Keratinocyte (primary cell): Measurements from ENCODE around the gene NTN1. TPM values are rescaled to one million over a fixed set of nuclear protein-coding genes. Genes with fewer than 3 reads are reported as not detected.
A peak's percentile ranks its signal among the peaks of the same experiment; 100 is the strongest.

ENCODE experiments used
- DNase-seq: peaks from one replicate; pipeline ENCODE4 v3.0.0-alpha.2; 2011; ENCODE audit warnings: low read depth, missing footprints, low spot score
- FAIRE-seq: peaks from 2 replicates; lab custom pipeline; 2011; peaks lifted over from hg19 to GRCh38; lab: Jason Lieb, UNC
- H2AFZ ChIP-seq: 2 replicates; pipeline ENCODE4 v1.6.0; 2012; ENCODE audit warnings: low read length, control low read depth, inconsistent platforms; ENCODE audit not compliant: control insufficient read depth
- H3K27ac ChIP-seq: 2 replicates; pipeline ENCODE4 v1.5.1; 2011; ENCODE audit warnings: low read length; ENCODE audit not compliant: control insufficient read depth, insufficient read depth
- H3K27me3 ChIP-seq: 3 replicates; pipeline ENCODE4 v1.6.0; 2011; ENCODE audit warnings: low read length; ENCODE audit not compliant: control insufficient read depth, insufficient read depth; ENCODE audit errors: extremely low read depth
- H3K36me3 ChIP-seq, 2 experiments: 2 replicates in 1 of 2; 3 replicates in 1 of 2; pipeline ENCODE4 v1.5.1; 2011; ENCODE audit warnings: low read length in 2 of 2, mild to moderate bottlenecking in 1 of 2; ENCODE audit not compliant: control insufficient read depth in 2 of 2, insufficient read depth in 2 of 2; ENCODE audit errors: extremely low read depth in 1 of 2
- H3K4me1 ChIP-seq: 3 replicates; pipeline ENCODE4 v1.5.1; 2011; ENCODE audit warnings: low read length; ENCODE audit not compliant: control insufficient read depth, insufficient read depth; ENCODE audit errors: extremely low read depth
- H3K4me2 ChIP-seq: 3 replicates; pipeline ENCODE4 v1.6.0; 2011; ENCODE audit warnings: low read depth, low read length; ENCODE audit not compliant: control insufficient read depth, insufficient read depth; ENCODE audit errors: extremely low read depth
- H3K4me3 ChIP-seq, 3 experiments: fragments of 200-600 bp in 1 of 3; sonication (generic) in 1 of 3; 2 replicates in 2 of 3; 3 replicates in 1 of 3; pipeline ENCODE4 v1.5.1; 2011 to 2016; ENCODE audit warnings: low read length in 3 of 3, mild to moderate bottlenecking in 3 of 3, control low read depth in 2 of 3, inconsistent platforms in 1 of 3, low read depth in 1 of 3, mixed read lengths in 1 of 3, mixed run types in 1 of 3, moderate library complexity in 1 of 3; ENCODE audit not compliant: control insufficient read depth in 2 of 3, insufficient read depth in 2 of 3; ENCODE audit errors: extremely low read depth in 1 of 3
- H3K79me2 ChIP-seq: 2 replicates; pipeline ENCODE4 v1.6.0; 2012; ENCODE audit warnings: low read length; ENCODE audit not compliant: control insufficient read depth, insufficient read depth
- H3K9ac ChIP-seq: 3 replicates; pipeline ENCODE4 v1.6.0; 2011; ENCODE audit warnings: low read length; ENCODE audit not compliant: control insufficient read depth, insufficient read depth; ENCODE audit errors: extremely low read depth
- H3K9me1 ChIP-seq: 3 replicates; pipeline ENCODE4 v1.6.0; 2011; ENCODE audit warnings: low read length; ENCODE audit not compliant: control insufficient read depth, insufficient read depth; ENCODE audit errors: extremely low read depth
- H3K9me3 ChIP-seq: 2 replicates; pipeline ENCODE4 v1.5.1; 2012; ENCODE audit warnings: low read depth, low read length; ENCODE audit not compliant: control insufficient read depth
- H4K20me1 ChIP-seq: 3 replicates; pipeline ENCODE4 v1.6.0; 2011; ENCODE audit warnings: low read length; ENCODE audit not compliant: control insufficient read depth, insufficient read depth; ENCODE audit errors: extremely low read depth
- CTCF ChIP-seq, 3 experiments: IDR thresholded peaks in 1 of 3; conservative IDR thresholded peaks in 1 of 3; optimal IDR thresholded peaks in 1 of 3; 2 replicates in 2 of 3; 3 replicates in 1 of 3; pipeline versions ENCODE3 to v1.5.1; 2011; ENCODE audit warnings: low read length in 3 of 3, mild to moderate bottlenecking in 3 of 3, moderate library complexity in 2 of 3, control low read depth in 1 of 3, inconsistent platforms in 1 of 3; ENCODE audit not compliant: insufficient read depth in 2 of 3; ENCODE audit errors: extremely low read depth in 1 of 3
- EZH2 ChIP-seq: IDR thresholded peaks from one replicate; pipeline ENCODE4 v1.6.1; 2012; ENCODE audit warnings: inconsistent platforms, mild to moderate bottlenecking, low read length, moderate library complexity
- dilution Hi-C: fragments of 300-500 bp; cut with MboI; formaldehyde crosslinking; loops from one replicate; pipeline ENCODE4 v1.7.0; 2020; ENCODE audit warnings: low sequenced_read_pairs; ENCODE audit not compliant: extremely low pct_ligation_motif_present
- polyA plus RNA-seq, 5 experiments: library from polyadenylated mRNA; depleted of rRNA in 3 of 5; stranded (reverse) in 3 of 5; stranded (forward) in 1 of 5; unstranded in 1 of 5; fragments of >200 nt; gene quantifications; 1 replicate in 1 of 5; 2 replicates in 3 of 5; 3 replicates in 1 of 5; pipeline versions ENCODE4 v1.2.1 to v1.2.3, GENCODE V29; 2011 to 2012; ENCODE audit warnings: missing spikeins in 2 of 5, low read depth in 1 of 5, low replicate concordance in 1 of 5

NTN1 gene
- polyA plus RNA-seq, 1 donor (not counting 4 experiments of a cell fraction or from before 2014, with no cell fraction given), result 0.10 TPM

GRCh38 chr17:9004132-9004960 lies 17.0 kb upstream of the NTN1 start:
- Histone ChIP-seq H3K4me2 (peak overlapping the region; percentile 37), H3K4me1 (no peaks in the 10 kb centered on the region), H4K20me1 (no peaks in the 10 kb centered on the region), H3K27me3 (peaks cover 47% of the 10 kb centered on the region), H3K9me3 (no peaks in the 10 kb centered on the region), H3K36me3 (no peaks in the 10 kb centered on the region), H2AFZ (no peak overlapping the region), H3K9me1 (no peaks in the 10 kb centered on the region), H3K27ac (no peak overlapping the region), H3K4me3 (no peak overlapping the region), H3K79me2 (no peaks in the 10 kb centered on the region), H3K9ac (no peak overlapping the region)
- dilution Hi-C loops, result no loop called here
- TF ChIP-seq CTCF (optimal IDR thresholded peaks at IDR 0.05 in 1 of 3, IDR thresholded peaks at IDR 0.05 in 1 of 3, conservative IDR thresholded peaks at IDR 0.05 in 1 of 3; ENCODE audit: extremely low read depth in 1 of 3, insufficient read depth in 2 of 3, low read length in 3 of 3) (peak in 2 of 3 experiments; percentile 14 to 25), EZH2 (peak; percentile 93)
- no peak for FAIRE-seq
- no peak for DNase-seq

GRCh38 chr17:9004961-9005285 lies 16.4 kb upstream of the NTN1 start:
- TF ChIP-seq EZH2 (no peak), CTCF (optimal IDR thresholded peaks at IDR 0.05 in 1 of 3, IDR thresholded peaks at IDR 0.05 in 1 of 3, conservative IDR thresholded peaks at IDR 0.05 in 1 of 3; ENCODE audit: extremely low read depth in 1 of 3, insufficient read depth in 2 of 3, low read length in 3 of 3) (no peak)
- no peak overlapping the region for H3K4me2 ChIP-seq
- FAIRE-seq, result no peak

More at GRCh38 chr17:9004961-9005285, 16.4 kb upstream of the NTN1 start:
- dilution Hi-C loops, result no loop called here
- Histone ChIP-seq H3K27ac (no peak overlapping the region), H4K20me1 (no peaks in the 10 kb centered on the region), H3K9me3 (no peaks in the 10 kb centered on the region), H2AFZ (no peak overlapping the region), H3K4me1 (no peaks in the 10 kb centered on the region), H3K79me2 (no peaks in the 10 kb centered on the region), H3K9me1 (no peaks in the 10 kb centered on the region), H3K36me3 (no peaks in the 10 kb centered on the region), H3K4me3 (no peak overlapping the region), H3K27me3 (peaks cover 47% of the 10 kb centered on the region), H3K9ac (no peak overlapping the region)
- DNase-seq, result no peak
